Smooth muscle cell (in vitro differentiated cells): ENCODE results near the gene RIF1. TPM values are rescaled to one million over a fixed set of nuclear protein-coding genes. Genes with fewer than 3 reads are reported as not detected.

Experiments
- DNase-seq: peaks from one replicate; lab custom pipeline; 2025; ENCODE audit not compliant: unreplicated experiment; lab: John Stamatoyannopoulos, UW
- H2AFZ ChIP-seq: fragments of 200-600 bp; sonication (generic); 2 replicates; pipeline ENCODE4 v1.6.0; 2016; ENCODE audit warnings: antibody characterized with exemption, low read depth, mild to moderate bottlenecking
- H3F3A ChIP-seq: fragments of 200-600 bp; sonication (generic); 2 replicates; pipeline ENCODE4 v1.6.0; 2017; ENCODE audit warnings: antibody characterized with exemption, low read depth
- H3K27ac ChIP-seq: fragments of 200-600 bp; sonication (generic); 2 replicates; pipeline ENCODE4 v1.5.1; 2016; ENCODE audit warnings: low read depth, mild to moderate bottlenecking
- H3K27me3 ChIP-seq: fragments of 200-600 bp; sonication (generic); 2 replicates; pipeline ENCODE4 v1.6.1; 2016; ENCODE audit warnings: low read depth, mild to moderate bottlenecking
- H3K36me3 ChIP-seq: fragments of 200-600 bp; sonication (generic); 2 replicates; pipeline ENCODE4 v1.5.1; 2016; ENCODE audit warnings: low read depth
- H3K4me1 ChIP-seq: fragments of 200-600 bp; sonication (generic); 2 replicates; pipeline ENCODE4 v1.5.1; 2016; ENCODE audit warnings: low read depth
- H3K4me2 ChIP-seq: fragments of 200-600 bp; sonication (generic); 2 replicates; pipeline ENCODE4 v1.6.0; 2016; ENCODE audit warnings: mild to moderate bottlenecking
- H3K4me3 ChIP-seq: fragments of 200-600 bp; sonication (generic); 2 replicates; pipeline ENCODE4 v1.5.1; 2016; ENCODE audit warnings: mild to moderate bottlenecking
- H3K79me2 ChIP-seq: fragments of 200-600 bp; sonication (generic); 2 replicates; pipeline ENCODE4 v1.6.0; 2016; ENCODE audit warnings: low read depth, mild to moderate bottlenecking
- H3K9ac ChIP-seq: fragments of 200-600 bp; sonication (generic); 2 replicates; pipeline ENCODE4 v1.6.0; 2016; ENCODE audit warnings: low read depth
- H3K9me3 ChIP-seq: fragments of 200-600 bp; sonication (generic); replicated peaks from 2 replicates; pipeline ENCODE4 v1.5.1; 2016; ENCODE audit warnings: low read depth
- H4K20me1 ChIP-seq: fragments of 200-600 bp; sonication (generic); 2 replicates; pipeline ENCODE4 v1.6.0; 2016; ENCODE audit warnings: low read depth
- WGBS: methylation state at CpG from one replicate; pipeline ENCODE4 v1.1.7; 2016; ENCODE audit warnings: low lambda C conversion rate; 5-methylcytosine and 5-hydroxymethylcytosine counted together
- polyA plus RNA-seq: library from polyadenylated mRNA; unstranded; fragments of >200 nt; fragmentation: Nextera tagmentation; extraction: Ambion mirVana; gene quantifications from 2 replicates; pipeline ENCODE4 v1.2.1, GENCODE V29; 2016
- total RNA-seq: library from RNA; depleted of rRNA; stranded (reverse); fragments of >200 nt; gene quantifications from 2 replicates; pipeline ENCODE4 v1.2.3, GENCODE V29; 2014
- TF ChIP-seq, protein P1 (sequence below): fragments of 200-600 bp; sonication (generic); IDR thresholded peaks from 2 replicates; pipeline ENCODE4 v1.5.1; 2017; ENCODE audit warnings: borderline replicate concordance, mild to moderate bottlenecking, antibody characterized with exemption; ENCODE audit not compliant: insufficient read depth, poor library complexity, severe bottlenecking

The RIF1 gene
- total and polyA plus RNA-seq, 2 experiments from 2014 or later = 12.5 to 30.3 TPM

DNA sequence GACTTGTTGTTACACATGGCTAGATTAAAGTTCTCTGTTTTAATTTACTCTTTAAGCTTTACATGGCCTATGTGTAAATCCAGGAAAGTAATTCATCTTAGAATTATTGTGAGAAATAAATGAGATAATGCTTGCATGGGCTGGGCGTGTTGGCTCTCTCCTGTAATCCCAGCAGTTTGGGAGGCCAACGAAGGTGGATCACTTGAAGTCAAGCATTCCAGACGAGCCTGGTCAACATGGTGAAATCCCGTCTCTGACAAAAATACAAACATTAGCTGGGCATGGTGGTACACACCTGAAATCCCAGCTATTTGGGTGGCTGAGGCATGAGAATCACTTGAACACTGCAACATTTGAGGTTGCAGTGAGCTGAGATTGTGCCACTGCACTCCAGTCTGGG lies 4.3 kb upstream of the RIF1 start:
- no peak overlapping the region for H3K4me2 ChIP-seq
- no peaks in the 10 kb centered on the region for H3K36me3 ChIP-seq
- H3K27me3 ChIP-seq = no peaks in the 10 kb centered on the region
- no peaks in the 10 kb centered on the region for H3F3A ChIP-seq
- H3K4me3 ChIP-seq = no peak overlapping the region
- H3K27ac ChIP-seq = no peak overlapping the region
- peaks cover 3% of the 10 kb centered on the region for H3K79me2 ChIP-seq
- no peaks in the 10 kb centered on the region for H3K9me3 ChIP-seq
- H4K20me1 ChIP-seq = no peaks in the 10 kb centered on the region
- no peak overlapping the region for H2AFZ ChIP-seq
- TF ChIP-seq, protein P1, sequence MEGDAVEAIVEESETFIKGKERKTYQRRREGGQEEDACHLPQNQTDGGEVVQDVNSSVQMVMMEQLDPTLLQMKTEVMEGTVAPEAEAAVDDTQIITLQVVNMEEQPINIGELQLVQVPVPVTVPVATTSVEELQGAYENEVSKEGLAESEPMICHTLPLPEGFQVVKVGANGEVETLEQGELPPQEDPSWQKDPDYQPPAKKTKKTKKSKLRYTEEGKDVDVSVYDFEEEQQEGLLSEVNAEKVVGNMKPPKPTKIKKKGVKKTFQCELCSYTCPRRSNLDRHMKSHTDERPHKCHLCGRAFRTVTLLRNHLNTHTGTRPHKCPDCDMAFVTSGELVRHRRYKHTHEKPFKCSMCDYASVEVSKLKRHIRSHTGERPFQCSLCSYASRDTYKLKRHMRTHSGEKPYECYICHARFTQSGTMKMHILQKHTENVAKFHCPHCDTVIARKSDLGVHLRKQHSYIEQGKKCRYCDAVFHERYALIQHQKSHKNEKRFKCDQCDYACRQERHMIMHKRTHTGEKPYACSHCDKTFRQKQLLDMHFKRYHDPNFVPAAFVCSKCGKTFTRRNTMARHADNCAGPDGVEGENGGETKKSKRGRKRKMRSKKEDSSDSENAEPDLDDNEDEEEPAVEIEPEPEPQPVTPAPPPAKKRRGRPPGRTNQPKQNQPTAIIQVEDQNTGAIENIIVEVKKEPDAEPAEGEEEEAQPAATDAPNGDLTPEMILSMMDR = no peak
- no peak overlapping the region for H3K9ac ChIP-seq
- WGBS = 94% methylated on average over 4 of the region's 4 CpGs
- DNase-seq = no peak
- H3K4me1 ChIP-seq = no peaks in the 10 kb centered on the region

DNA sequence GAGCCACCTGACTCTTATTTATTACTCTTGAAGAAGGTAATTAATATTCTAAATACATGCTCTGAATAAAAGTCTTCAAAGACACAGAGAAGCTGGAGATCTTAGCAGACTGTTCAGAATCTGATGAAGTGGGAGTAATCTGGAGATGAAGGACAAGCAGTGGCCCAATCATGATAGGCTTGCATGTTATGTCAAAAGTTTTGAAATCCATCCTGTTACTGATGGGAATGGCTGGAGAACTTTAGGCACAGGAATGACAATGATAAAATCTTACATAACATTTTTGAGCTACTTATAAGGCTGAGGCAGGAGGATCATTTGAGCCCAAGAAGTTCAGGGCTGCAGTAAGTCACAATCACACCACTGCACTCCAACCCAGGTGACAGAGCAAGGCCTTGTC lies 2.4 kb upstream of the RIF1 start:
- Histone ChIP-seq H4K20me1 (peaks cover 8% of the 10 kb centered on the region), H3K36me3 (no peaks in the 10 kb centered on the region), H3K79me2 (peaks cover 22% of the 10 kb centered on the region), H3K4me3 (no peak overlapping the region), H3K9ac (no peak overlapping the region), H3K27ac (no peak overlapping the region), H2AFZ (no peak overlapping the region), H3K9me3 (no peaks in the 10 kb centered on the region), H3K4me1 (peaks cover 12% of the 10 kb centered on the region), H3K4me2 (no peak overlapping the region), H3F3A (no peaks in the 10 kb centered on the region), H3K27me3 (no peaks in the 10 kb centered on the region)
- TF ChIP-seq, protein P1 = no peak
- no peak for DNase-seq

DNA sequence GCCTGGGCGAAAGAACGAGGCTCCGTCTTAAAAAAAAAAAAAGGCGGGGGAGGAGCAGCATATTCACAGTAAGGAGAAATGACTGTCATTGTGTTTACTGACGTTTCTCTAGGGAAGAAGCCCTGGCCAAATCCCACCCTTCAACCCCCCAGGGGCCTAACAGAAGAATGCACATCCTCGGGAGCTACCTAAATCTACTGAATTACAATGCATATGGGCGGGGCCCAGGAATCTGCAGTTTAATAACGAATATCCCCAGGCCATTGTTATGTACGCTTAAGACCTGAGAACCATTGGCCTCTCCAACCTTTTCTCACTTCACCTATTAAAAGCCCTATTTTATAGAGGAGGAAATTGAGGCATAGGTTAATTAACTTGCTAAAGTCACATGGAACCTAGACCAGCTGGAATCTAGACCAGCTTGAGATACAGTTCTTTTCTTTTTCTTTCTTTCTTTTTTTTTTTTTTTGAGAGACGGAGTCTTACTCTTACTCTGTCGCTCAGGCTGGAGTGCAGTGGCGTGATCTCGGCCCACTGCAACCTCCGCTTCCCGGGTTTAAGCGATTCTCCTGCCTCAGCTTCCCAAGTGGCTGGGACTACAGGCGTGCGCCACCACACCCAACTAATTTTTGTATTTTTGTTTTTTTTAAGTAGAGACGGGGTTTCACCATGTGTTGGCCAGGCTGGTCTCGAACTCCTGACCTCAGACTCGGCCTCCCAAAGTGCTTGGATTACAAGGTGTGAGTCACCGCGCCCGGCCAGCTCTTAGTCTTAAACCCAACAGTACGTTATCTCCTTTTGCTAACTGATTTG lies 708 bp upstream of the RIF1 start:
- Histone ChIP-seq H3K4me1 (peaks cover 12% of the 10 kb centered on the region), H3K9ac (no peak overlapping the region), H3K4me2 (no peak overlapping the region), H3K79me2 (peaks cover 38% of the 10 kb centered on the region), H3K36me3 (peaks cover 5% of the 10 kb centered on the region), H3K27me3 (no peaks in the 10 kb centered on the region), H3F3A (no peaks in the 10 kb centered on the region), H3K4me3 (peak overlapping the region; percentile 90), H3K9me3 (no peaks in the 10 kb centered on the region), H2AFZ (peak overlapping the region; percentile 41), H4K20me1 (peaks cover 8% of the 10 kb centered on the region), H3K27ac (no peak overlapping the region)
- DNase-seq = no peak
- 75% methylated on average over 24 of the region's 25 CpGs for WGBS
- TF ChIP-seq, protein P1 = no peak

DNA sequence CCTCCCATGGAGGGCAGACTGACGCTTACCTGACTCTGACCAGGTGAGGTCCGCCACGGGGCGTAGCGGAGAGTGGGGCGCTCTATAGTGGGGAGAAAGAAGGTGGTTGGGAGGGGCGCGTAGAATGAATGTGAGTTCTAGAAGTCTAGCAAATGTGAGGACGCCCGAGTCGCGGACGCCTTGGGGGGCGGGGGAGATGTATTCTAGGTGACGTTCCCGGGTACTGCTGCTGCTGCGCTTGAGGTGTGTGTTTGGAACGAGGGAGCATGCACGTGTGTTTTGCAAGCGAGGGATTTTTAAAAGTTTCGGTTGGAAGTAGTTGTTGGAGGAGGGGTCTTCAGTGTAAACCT lies 758 bp downstream of the RIF1 start:
- under 1% methylated on average over 21 of the region's 21 CpGs for WGBS
- Histone ChIP-seq H2AFZ (peak overlapping the region; percentile 77), H3K4me1 (peaks cover 12% of the 10 kb centered on the region), H3F3A (no peaks in the 10 kb centered on the region), H3K36me3 (peaks cover 5% of the 10 kb centered on the region), H3K27me3 (no peaks in the 10 kb centered on the region), H3K9me3 (no peaks in the 10 kb centered on the region), H3K79me2 (peaks cover 44% of the 10 kb centered on the region), H3K4me3 (peak overlapping the region; percentile 90), H4K20me1 (peaks cover 8% of the 10 kb centered on the region), H3K9ac (peak overlapping the region; percentile 91), H3K4me2 (peak overlapping the region; percentile 94), H3K27ac (peak overlapping the region; percentile 78)
- TF ChIP-seq, protein P1 = no peak
- DNase-seq = peak; percentile 20
